Coronary artery (tissue), 2 donors: ENCODE results near the gene LDAF1.
"Not testable (repeated sequence)": the region's sequence is repeated elsewhere in the genome, so short reads cannot be mapped to it uniquely, and the experiment has no call there.

Experiments
- DNase-seq: peaks from one replicate; pipeline ENCODE4 v3.0.0-alpha.2; 2017; ENCODE audit warnings: low spot score
- H3K27ac ChIP-seq, 2 donors: fragments of 200-600 bp; sonication (generic); one replicate each; pipeline ENCODE4 v1.5.1; 2016 to 2019
- H3K4me3 ChIP-seq: fragments of 200-600 bp; sonication (generic); 2 replicates; pipeline ENCODE4 v1.5.1; 2016; ENCODE audit warnings: mild to moderate bottlenecking, moderate library complexity
- TF ChIP-seq, protein P1 (sequence below): fragments of 200-600 bp; sonication (generic); IDR thresholded peaks from one replicate; pipeline ENCODE4 v1.5.1; 2019; ENCODE audit warnings: antibody characterized with exemption

Gene LDAF1

DNA sequence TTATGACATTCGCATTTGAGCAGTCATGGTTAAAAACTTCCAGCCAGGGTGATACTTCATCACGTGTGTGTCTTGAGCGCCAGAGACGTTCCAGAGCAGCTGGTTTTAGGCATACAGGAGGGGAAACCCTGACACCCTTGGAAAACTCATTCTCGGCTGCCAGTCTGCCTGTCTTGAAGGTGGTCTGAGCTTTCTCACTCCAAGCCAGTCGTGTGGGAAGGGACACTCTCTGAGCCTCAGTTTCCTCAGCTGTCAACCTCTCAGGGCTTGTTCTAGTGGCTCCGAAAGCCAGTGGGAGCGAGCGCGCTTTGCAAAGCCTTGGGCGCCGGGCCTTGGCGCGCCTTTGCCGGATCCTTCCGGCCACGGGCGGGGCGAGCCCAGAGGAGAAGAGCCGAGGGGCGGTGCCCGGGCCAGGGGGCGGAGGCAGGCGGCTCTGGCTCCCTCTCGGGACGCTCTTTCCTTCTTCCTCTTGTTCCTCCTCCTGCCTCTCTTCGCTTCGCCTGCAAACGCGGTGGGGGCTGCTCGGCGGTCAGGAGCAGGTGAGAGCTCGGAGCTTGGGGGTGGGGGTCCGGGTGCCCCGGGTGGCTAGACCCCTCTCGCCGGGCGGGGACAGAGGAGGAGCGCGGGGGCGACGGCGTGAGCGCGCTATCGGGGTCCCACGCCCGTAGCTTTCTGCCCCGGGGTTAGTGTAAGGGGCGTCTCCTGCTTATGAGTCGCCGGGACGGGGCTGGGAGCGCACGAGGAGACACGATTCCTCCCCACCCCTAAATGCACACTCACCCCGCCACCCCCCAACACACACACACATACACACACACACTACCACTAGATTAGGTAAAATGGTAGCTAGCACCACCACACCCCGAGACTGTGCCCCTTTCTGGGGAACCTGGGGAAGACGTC, at the start of gene LDAF1:
Gene LDAF1, plus strand, starts transcription at position 467 of the 903 bp plus-strand sequence. CDS start 2,509 bp downstream, outside the sequence.
- TF ChIP-seq, protein P1, sequence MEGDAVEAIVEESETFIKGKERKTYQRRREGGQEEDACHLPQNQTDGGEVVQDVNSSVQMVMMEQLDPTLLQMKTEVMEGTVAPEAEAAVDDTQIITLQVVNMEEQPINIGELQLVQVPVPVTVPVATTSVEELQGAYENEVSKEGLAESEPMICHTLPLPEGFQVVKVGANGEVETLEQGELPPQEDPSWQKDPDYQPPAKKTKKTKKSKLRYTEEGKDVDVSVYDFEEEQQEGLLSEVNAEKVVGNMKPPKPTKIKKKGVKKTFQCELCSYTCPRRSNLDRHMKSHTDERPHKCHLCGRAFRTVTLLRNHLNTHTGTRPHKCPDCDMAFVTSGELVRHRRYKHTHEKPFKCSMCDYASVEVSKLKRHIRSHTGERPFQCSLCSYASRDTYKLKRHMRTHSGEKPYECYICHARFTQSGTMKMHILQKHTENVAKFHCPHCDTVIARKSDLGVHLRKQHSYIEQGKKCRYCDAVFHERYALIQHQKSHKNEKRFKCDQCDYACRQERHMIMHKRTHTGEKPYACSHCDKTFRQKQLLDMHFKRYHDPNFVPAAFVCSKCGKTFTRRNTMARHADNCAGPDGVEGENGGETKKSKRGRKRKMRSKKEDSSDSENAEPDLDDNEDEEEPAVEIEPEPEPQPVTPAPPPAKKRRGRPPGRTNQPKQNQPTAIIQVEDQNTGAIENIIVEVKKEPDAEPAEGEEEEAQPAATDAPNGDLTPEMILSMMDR: no peak
- H3K27ac ChIP-seq: peak within 1 kb of the TSS; percentile 79 to 94
- peak; percentile 89 for DNase-seq
- H3K4me3 ChIP-seq: peak within 1 kb of the TSS; percentile 90

DNA sequence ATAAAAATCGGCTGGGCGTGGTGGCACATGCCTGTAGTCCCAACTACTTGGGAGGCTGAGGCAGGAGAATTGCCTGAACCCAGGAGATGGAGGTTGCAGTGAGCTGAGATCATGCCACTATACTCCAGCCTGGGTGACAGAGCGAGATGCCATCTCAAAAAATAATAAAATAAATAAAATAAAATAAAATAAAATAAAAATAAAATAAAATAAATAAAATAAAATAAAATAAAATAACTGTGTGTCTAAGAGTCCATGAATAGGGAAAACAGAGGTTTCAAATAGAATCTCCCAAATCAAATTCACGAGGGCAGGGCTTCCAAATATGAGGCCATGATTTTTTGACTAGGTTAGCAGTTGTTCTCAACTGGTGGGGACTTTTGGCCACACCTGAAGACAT, 42.9 kb upstream of the LDAF1 start:
- not testable (repeated sequence) for DNase-seq, H3K27ac ChIP-seq, H3K4me3 ChIP-seq

DNA sequence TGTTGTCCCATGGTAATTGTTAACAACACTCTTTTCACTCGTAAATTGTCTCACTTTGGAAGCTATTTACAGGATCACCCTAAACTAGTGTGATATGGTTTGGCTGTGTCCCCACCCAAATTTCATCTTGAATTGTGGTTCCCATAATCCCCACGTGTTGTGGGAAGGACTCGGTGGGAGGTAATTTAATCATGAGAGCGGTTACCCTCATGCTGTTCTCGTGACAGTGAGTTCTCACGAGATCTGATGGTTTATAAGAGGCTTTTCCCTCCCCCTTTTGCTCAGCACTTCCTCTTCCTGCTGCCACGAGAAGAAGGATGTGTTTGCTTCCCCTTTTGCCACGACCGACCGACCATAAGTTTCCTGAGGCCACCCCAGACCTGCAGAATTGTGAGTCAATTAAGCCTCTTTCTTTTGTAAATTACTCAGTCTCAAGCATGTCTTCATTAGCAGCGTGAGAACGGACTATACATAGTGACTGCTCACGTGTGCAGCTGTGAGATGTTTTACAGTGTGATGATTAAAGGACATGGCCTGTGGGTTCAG, 42.3 kb upstream of the LDAF1 start:
- no peak for DNase-seq
- H3K27ac ChIP-seq: no peak overlapping the region
- peak overlapping the region; percentile 17 for H3K4me3 ChIP-seq
- TF ChIP-seq, protein P1: no peak

DNA sequence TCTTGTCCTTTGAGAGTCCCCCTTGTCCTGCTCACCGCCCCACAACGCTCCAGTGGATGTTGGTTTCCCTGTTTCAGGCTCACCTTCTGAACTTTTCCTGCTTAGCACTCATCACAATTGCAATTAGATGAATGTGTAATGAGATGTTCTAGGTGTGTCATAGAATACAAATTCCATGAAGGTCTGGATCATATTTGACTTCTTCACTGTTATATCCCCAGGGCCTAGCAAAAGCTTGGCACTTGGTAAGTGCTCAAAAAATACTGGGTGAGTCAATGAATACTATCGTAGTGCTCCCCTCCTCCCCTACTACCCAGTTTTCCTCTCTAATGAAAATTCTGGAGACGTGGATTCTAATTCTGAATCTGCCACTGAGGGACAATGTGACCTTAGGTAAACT, 40.9 kb upstream of the LDAF1 start:
- no peak overlapping the region for H3K4me3 ChIP-seq
- H3K27ac ChIP-seq: no peak overlapping the region
- TF ChIP-seq, protein P1: no peak
- no peak for DNase-seq

GRCh38 chr16:21120976-21121520, 37.4 kb upstream of the LDAF1 start:
- Histone ChIP-seq H3K27ac (no peak overlapping the region), H3K4me3 (no peak overlapping the region)
- TF ChIP-seq, protein P1: no peak
- no peak for DNase-seq

DNA sequence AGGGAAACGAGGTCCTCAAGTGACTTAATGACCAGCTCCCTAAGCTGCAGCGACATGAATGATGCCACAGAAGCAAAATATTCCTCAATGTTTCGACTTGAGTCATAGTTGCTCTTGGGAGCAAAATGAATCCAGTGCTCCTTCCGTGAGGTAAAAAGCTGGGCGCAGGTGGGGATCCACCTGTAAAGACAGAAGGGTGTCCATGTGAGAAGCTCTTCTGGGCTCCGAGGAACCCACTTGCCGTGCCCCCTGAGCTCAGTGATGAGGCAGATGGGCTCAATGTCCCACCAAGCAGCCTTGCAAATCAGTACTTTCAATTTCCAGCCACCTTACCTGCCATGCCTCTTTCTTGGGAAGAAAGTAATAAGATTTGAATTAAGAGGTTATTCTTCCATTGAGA, 33.3 kb upstream of the LDAF1 start:
- H3K27ac ChIP-seq: no peak overlapping the region
- no peak for DNase-seq
- TF ChIP-seq, protein P1: no peak
- H3K4me3 ChIP-seq: no peak overlapping the region

GRCh38 chr16:21126518-21126917, 32.0 kb upstream of the LDAF1 start:
- no peak overlapping the region for H3K4me3 ChIP-seq
- DNase-seq: no peak
- TF ChIP-seq, protein P1: no peak
- no peak overlapping the region for H3K27ac ChIP-seq
